H9 (cell line): Measurements from ENCODE around the gene ZER1. TPM values are rescaled to one million over a fixed set of nuclear protein-coding genes. Genes with fewer than 3 reads are reported as not detected.
A peak's percentile ranks its signal among the peaks of the same experiment; 100 is the strongest.

ENCODE experiments used
- DNase-seq: peaks from one replicate; pipeline ENCODE4 v3.0.0-alpha.2; 2017
- H2AFZ ChIP-seq: one replicate; pipeline ENCODE4 v1.6.1; 2013; ENCODE audit warnings: mild to moderate bottlenecking, low read length, control low read depth, moderate library complexity
- H2AK5ac ChIP-seq: 2 replicates; pipeline ENCODE4 v1.6.1; 2013; ENCODE audit warnings: low read length, control low read depth, mixed read lengths; ENCODE audit not compliant: insufficient read length
- H2BK120ac ChIP-seq: one replicate; pipeline ENCODE4 v1.6.1; 2013; ENCODE audit warnings: low read depth, mild to moderate bottlenecking, low read length, control low read depth, inconsistent platforms; ENCODE audit not compliant: poor library complexity, severe bottlenecking
- H2BK12ac ChIP-seq: 2 replicates; pipeline ENCODE4 v1.6.1; 2013; ENCODE audit warnings: low read length, control low read depth, mixed read lengths, low read depth; ENCODE audit not compliant: insufficient read length
- H2BK15ac ChIP-seq: 2 replicates; pipeline ENCODE4 v1.6.1; 2013; ENCODE audit warnings: low read depth, low read length, control low read depth
- H2BK20ac ChIP-seq: one replicate; pipeline ENCODE4 v1.6.1; 2013; ENCODE audit warnings: low read depth, mild to moderate bottlenecking, low read length, control low read depth, inconsistent platforms; ENCODE audit not compliant: poor library complexity, severe bottlenecking
- H2BK5ac ChIP-seq: 2 replicates; pipeline ENCODE4 v1.6.1; 2013; ENCODE audit warnings: low read length, control low read depth, mixed read lengths; ENCODE audit not compliant: insufficient read length
- H3K14ac ChIP-seq: 2 replicates; pipeline ENCODE4 v1.6.1; 2013; ENCODE audit warnings: low read length, control low read depth; ENCODE audit not compliant: insufficient read depth
- H3K18ac ChIP-seq: 2 replicates; pipeline ENCODE4 v1.6.1; 2013; ENCODE audit warnings: low read depth, mild to moderate bottlenecking, mixed read lengths, low read length, control low read depth; ENCODE audit not compliant: insufficient read length
- H3K23ac ChIP-seq: 2 replicates; pipeline ENCODE4 v1.6.1; 2013; ENCODE audit warnings: low read length, control low read depth, mixed read lengths, low read depth; ENCODE audit not compliant: insufficient read length
- H3K23me2 ChIP-seq: 2 replicates; pipeline ENCODE4 v1.6.1; 2013; ENCODE audit warnings: low read depth, mild to moderate bottlenecking, mixed read lengths, low read length, control low read depth; ENCODE audit not compliant: insufficient read length, poor library complexity, severe bottlenecking
- H3K27ac ChIP-seq: 2 replicates; pipeline ENCODE4 v1.5.1; 2013; ENCODE audit warnings: low read length, control low read depth, mixed read lengths, low read depth; ENCODE audit not compliant: insufficient read length
- H3K27me3 ChIP-seq: 2 replicates; pipeline ENCODE4 v1.6.1; 2013; ENCODE audit warnings: low read length, control low read depth, inconsistent platforms; ENCODE audit not compliant: insufficient read depth
- H3K4ac ChIP-seq: 2 replicates; pipeline ENCODE4 v1.6.1; 2013; ENCODE audit warnings: low read depth, mild to moderate bottlenecking, control low read depth, inconsistent platforms, low read length, moderate library complexity
- H3K4me1 ChIP-seq: 2 replicates; pipeline ENCODE4 v1.6.1; 2013; ENCODE audit warnings: low read length, control low read depth, inconsistent platforms; ENCODE audit not compliant: insufficient read depth
- H3K4me2 ChIP-seq: 2 replicates; pipeline ENCODE4 v1.6.1; 2013; ENCODE audit warnings: low read length, control low read depth, mixed read lengths; ENCODE audit not compliant: insufficient read length, insufficient read depth
- H3K56ac ChIP-seq: 2 replicates; pipeline ENCODE4 v1.6.1; 2013; ENCODE audit warnings: low read depth, mild to moderate bottlenecking, mixed read lengths, low read length, control low read depth; ENCODE audit not compliant: insufficient read length
- H3K79me1 ChIP-seq: 2 replicates; pipeline ENCODE4 v1.6.1; 2013; ENCODE audit warnings: low read depth, mild to moderate bottlenecking, moderate library complexity, low read length, control low read depth, inconsistent platforms; ENCODE audit not compliant: insufficient read depth, poor library complexity, severe bottlenecking
- H3K79me2 ChIP-seq: 2 replicates; pipeline ENCODE4 v1.6.1; 2013; ENCODE audit warnings: low read length, control low read depth, inconsistent platforms; ENCODE audit not compliant: insufficient read depth
- H3K9ac ChIP-seq: 2 replicates; pipeline ENCODE4 v1.6.1; 2013; ENCODE audit warnings: low read length, control low read depth, mixed read lengths; ENCODE audit not compliant: insufficient read length; ENCODE audit errors: extremely low read depth
- H3K9me3 ChIP-seq: one replicate; pipeline ENCODE4 v1.6.1; 2013; ENCODE audit warnings: low read depth, low read length, inconsistent platforms; ENCODE audit not compliant: control insufficient read depth
- H3T11ph ChIP-seq: one replicate; pipeline ENCODE4 v1.6.1; 2013; ENCODE audit warnings: mild to moderate bottlenecking, low read length, control low read depth, inconsistent platforms
- H4K20me1 ChIP-seq: one replicate; pipeline ENCODE4 v1.6.1; 2013; ENCODE audit not compliant: control insufficient read depth, insufficient read length, insufficient read depth
- H4K5ac ChIP-seq: 2 replicates; pipeline ENCODE4 v1.6.1; 2013; ENCODE audit warnings: low read depth, mild to moderate bottlenecking, mixed read lengths, low read length, control low read depth; ENCODE audit not compliant: insufficient read length
- H4K8ac ChIP-seq: replicated peaks from 2 replicates; pipeline ENCODE4 v1.6.1; 2013; ENCODE audit warnings: low read length, control low read depth, mixed read lengths, low read depth; ENCODE audit not compliant: insufficient read length
- H4K91ac ChIP-seq: 2 replicates; pipeline ENCODE4 v1.6.1; 2013; ENCODE audit warnings: low read depth, mild to moderate bottlenecking, moderate library complexity, mixed read lengths, low read length, control low read depth; ENCODE audit not compliant: insufficient read length
- H3K27ac Mint-ChIP-seq, 3 experiments: 2 replicates in 2 of 3; 3 replicates in 1 of 3; pipeline ENCODE4 v1.8.0; 2020 to 2021; ENCODE audit warnings: mixed read lengths in 3 of 3, mild to moderate bottlenecking in 1 of 3, moderate library complexity in 1 of 3
- H3K27me3 Mint-ChIP-seq: 2 replicates; pipeline ENCODE4 v1.8.0; 2021; ENCODE audit warnings: low read depth, mild to moderate bottlenecking, moderate library complexity, mixed read lengths
- H3K36me3 Mint-ChIP-seq, 3 experiments: 2 replicates in 2 of 3; 3 replicates in 1 of 3; pipeline ENCODE4 v1.8.0; 2020 to 2021; ENCODE audit warnings: low read depth in 3 of 3, mixed read lengths in 3 of 3; ENCODE audit not compliant: insufficient read depth in 1 of 3
- H3K4me1 Mint-ChIP-seq, 2 experiments: 2 replicates each; pipeline ENCODE4 v1.8.0; 2020; ENCODE audit warnings: mixed read lengths in 2 of 2
- H3K4me3 Mint-ChIP-seq, 2 experiments: 2 replicates in 1 of 2; 3 replicates in 1 of 2; pipeline ENCODE4 v1.8.0; 2020 to 2021; ENCODE audit warnings: mild to moderate bottlenecking in 2 of 2, mixed read lengths in 2 of 2, moderate library complexity in 1 of 2
- H3K9me3 Mint-ChIP-seq, 2 experiments: 2 replicates in 1 of 2; 3 replicates in 1 of 2; pipeline ENCODE4 v1.8.0; 2020; ENCODE audit warnings: mild to moderate bottlenecking in 2 of 2, mixed read lengths in 2 of 2, moderate library complexity in 1 of 2
- WGBS: extraction: QIAGEN DNeasy Blood & Tissue Kit; methylation state at CpG from one replicate; pipeline ENCODE4 v1.1.7; 2013; ENCODE audit warnings: missing lambda C conversion rate, low lambda C conversion rate, mixed read lengths; ENCODE audit not compliant: insufficient read length; ENCODE audit errors: extremely low coverage; 5-methylcytosine and 5-hydroxymethylcytosine counted together
- total RNA-seq: library from RNA; stranded (reverse); gene quantifications from 2 replicates; pipeline ENCODE4 v1.2.1, GENCODE V29; 2021
- TF ChIP-seq, protein P1 (sequence below): fragments of 200-600 bp; sonication (generic); conservative IDR thresholded peaks from 3 replicates; pipeline ENCODE4 v1.8.0; 2021; ENCODE audit warnings: antibody characterized with exemption, mild to moderate bottlenecking

ZER1 gene
- total RNA-seq, 1 experiment from 2014 or later = 24.2 TPM

DNA sequence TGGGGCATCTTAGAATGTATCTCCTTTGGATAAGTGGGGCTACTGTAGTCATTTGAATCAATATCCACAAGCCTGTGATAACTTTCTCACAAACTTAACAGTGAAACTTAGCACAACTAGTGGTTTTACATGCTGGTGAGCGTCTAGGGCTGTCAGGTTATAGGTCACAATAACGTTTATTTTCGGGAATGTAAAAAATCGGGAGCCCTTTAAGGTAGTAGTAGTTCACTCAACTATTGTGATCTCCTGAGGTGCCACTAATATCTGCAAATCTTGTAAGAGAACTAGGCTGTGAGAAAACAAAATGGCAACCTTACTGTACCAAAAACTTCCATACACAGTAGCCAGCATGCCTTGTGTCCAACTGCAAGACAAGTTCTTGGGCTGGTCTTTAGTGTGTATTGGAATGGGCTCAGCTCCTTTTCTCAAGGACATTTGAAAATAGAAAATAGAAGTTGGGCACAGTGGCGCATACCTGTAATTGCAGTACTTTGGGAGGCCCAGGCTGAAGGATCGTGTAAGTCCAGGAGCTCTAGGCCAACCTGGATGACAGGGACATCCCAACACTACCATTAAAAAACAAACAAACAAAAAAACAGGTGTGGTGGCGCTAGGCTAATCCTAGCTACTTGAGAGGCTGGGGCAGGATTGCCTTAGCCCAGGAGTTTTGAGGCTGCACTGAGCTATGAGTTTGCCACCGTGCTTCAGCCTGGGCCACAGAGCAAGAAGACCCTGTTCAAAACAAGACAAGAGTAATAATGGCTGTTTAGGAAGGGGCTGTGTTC, 74.6 kb downstream of the ZER1 start:
- no peak overlapping the region for H3K18ac ChIP-seq
- no peak overlapping the region for H2BK12ac ChIP-seq
- no peaks in the 10 kb centered on the region for H4K20me1 ChIP-seq
- H3K4ac ChIP-seq = no peak overlapping the region
- no CpG with 5 or more reads among the region's 8 CpGs for WGBS
- H3K23me2 ChIP-seq = no peaks in the 10 kb centered on the region
- H4K5ac ChIP-seq = no peak overlapping the region
- H2BK120ac ChIP-seq = no peak overlapping the region
- H3K4me2 ChIP-seq = no peak overlapping the region
- no peaks in the 10 kb centered on the region for H3K9me3 ChIP-seq
- H2BK5ac ChIP-seq = no peak overlapping the region
- no peaks in the 10 kb centered on the region for H3K27me3 ChIP-seq
- no peak overlapping the region for H4K91ac ChIP-seq
- no peak overlapping the region for H4K8ac ChIP-seq
- H3K4me1 ChIP-seq = no peaks in the 10 kb centered on the region
- DNase-seq = peak; percentile 30
- no peak overlapping the region for H2BK20ac ChIP-seq
- H3K27ac ChIP-seq = no peak overlapping the region
- peaks cover 37 to 57% (median 48%) of the 10 kb centered on the region in 3 experiments for H3K36me3 Mint-ChIP-seq
- no peaks in the 10 kb centered on the region for H3K79me1 ChIP-seq
- peaks cover 2% of the 10 kb centered on the region; the same call in 1 of the 2 replicates for H3K27me3 Mint-ChIP-seq
- H3K9me3 Mint-ChIP-seq = 0 out of 5 replicates have a peak, but pooled peaks cover 1% of the 10 kb centered on the region in 2 experiments
- no peak overlapping the region for H3K56ac ChIP-seq
- no peak overlapping the region for H2BK15ac ChIP-seq
- no peak overlapping the region for H3K14ac ChIP-seq
- H3K4me1 Mint-ChIP-seq = peaks cover 2 to 6% of the 10 kb centered on the region in 2 experiments; a peak in 2 of 4 replicates
- H2AK5ac ChIP-seq = no peak overlapping the region
- no peak overlapping the region for H3K4me3 Mint-ChIP-seq
- no peak overlapping the region for H3T11ph ChIP-seq
- H3K79me2 ChIP-seq = no peaks in the 10 kb centered on the region
- H3K9ac ChIP-seq = no peak overlapping the region
- no peak overlapping the region for H2AFZ ChIP-seq
- no peak overlapping the region for H3K23ac ChIP-seq
- H3K27ac Mint-ChIP-seq = peak overlapping the region; percentile 70 to 87 (median 72); a peak in 6 of 7 replicates
- TF ChIP-seq, protein P1, sequence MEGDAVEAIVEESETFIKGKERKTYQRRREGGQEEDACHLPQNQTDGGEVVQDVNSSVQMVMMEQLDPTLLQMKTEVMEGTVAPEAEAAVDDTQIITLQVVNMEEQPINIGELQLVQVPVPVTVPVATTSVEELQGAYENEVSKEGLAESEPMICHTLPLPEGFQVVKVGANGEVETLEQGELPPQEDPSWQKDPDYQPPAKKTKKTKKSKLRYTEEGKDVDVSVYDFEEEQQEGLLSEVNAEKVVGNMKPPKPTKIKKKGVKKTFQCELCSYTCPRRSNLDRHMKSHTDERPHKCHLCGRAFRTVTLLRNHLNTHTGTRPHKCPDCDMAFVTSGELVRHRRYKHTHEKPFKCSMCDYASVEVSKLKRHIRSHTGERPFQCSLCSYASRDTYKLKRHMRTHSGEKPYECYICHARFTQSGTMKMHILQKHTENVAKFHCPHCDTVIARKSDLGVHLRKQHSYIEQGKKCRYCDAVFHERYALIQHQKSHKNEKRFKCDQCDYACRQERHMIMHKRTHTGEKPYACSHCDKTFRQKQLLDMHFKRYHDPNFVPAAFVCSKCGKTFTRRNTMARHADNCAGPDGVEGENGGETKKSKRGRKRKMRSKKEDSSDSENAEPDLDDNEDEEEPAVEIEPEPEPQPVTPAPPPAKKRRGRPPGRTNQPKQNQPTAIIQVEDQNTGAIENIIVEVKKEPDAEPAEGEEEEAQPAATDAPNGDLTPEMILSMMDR = no peak
